NCI-H510A treated with DMSO at 0.1 percent for 48 hours (cell line): ENCODE results near the gene OXA1L.
"Not testable (repeated sequence)": the region's sequence is repeated elsewhere in the genome, so short reads cannot be mapped to it uniquely, and the experiment has no call there.

Experiments
- DNase-seq: peaks from one replicate; lab custom pipeline; 2025; lab: John Stamatoyannopoulos, UW

The OXA1L gene

GRCh38 chr14:22768947-22769346 lies 2.5 kb downstream of the OXA1L start:
- DNase-seq: no peak

- no peak for DNase-seq
Measured at GRCh38 chr14:22769369-22769768, 2.9 kb downstream of the OXA1L start.

- no peak for DNase-seq
Measured at GRCh38 chr14:22770481-22771187, 4.1 kb downstream of the OXA1L start.

- DNase-seq: no peak
Measured at GRCh38 chr14:22772725-22773124, 6.2 kb downstream of the OXA1L start.

GRCh38 chr14:22773162-22774010 lies 6.9 kb downstream of the OXA1L start:
- no peak for DNase-seq

GRCh38 chr14:22774011-22774706 lies 7.7 kb downstream of the OXA1L start:
- no peak for DNase-seq

- DNase-seq: no peak
Measured at GRCh38 chr14:22776215-22776614, 9.7 kb downstream of the OXA1L start.

- not testable (repeated sequence) for DNase-seq
Measured at GRCh38 chr14:22776849-22777248, 10.4 kb downstream of the OXA1L start.

GRCh38 chr14:22778084-22778483 lies 11.6 kb downstream of the OXA1L start:
- DNase-seq: no peak

- DNase-seq: no peak
Measured at GRCh38 chr14:22780105-22780679, 13.7 kb downstream of the OXA1L start.

- no peak for DNase-seq
Measured at GRCh38 chr14:22780941-22781300, 14.4 kb downstream of the OXA1L start.

GRCh38 chr14:22781301-22781991 lies 15.0 kb downstream of the OXA1L start:
- DNase-seq: no peak

- no peak for DNase-seq
Measured at GRCh38 chr14:22786685-22787084, 20.2 kb downstream of the OXA1L start.

GRCh38 chr14:22791301-22791700 lies 24.8 kb downstream of the OXA1L start:
- DNase-seq: no peak

GRCh38 chr14:22792158-22792557 lies 25.7 kb downstream of the OXA1L start:
- no peak for DNase-seq

- DNase-seq: not testable (repeated sequence)
Measured at GRCh38 chr14:22793550-22793949, 27.1 kb downstream of the OXA1L start.

GRCh38 chr14:22793976-22794375 lies 27.5 kb downstream of the OXA1L start:
- no peak for DNase-seq

GRCh38 chr14:22794551-22794951 lies 28.1 kb downstream of the OXA1L start:
- no peak for DNase-seq

- no peak for DNase-seq
Measured at GRCh38 chr14:22796087-22796707, 29.7 kb downstream of the OXA1L start.

GRCh38 chr14:22797017-22797917 lies 30.8 kb downstream of the OXA1L start:
- no peak for DNase-seq
